Rectal smooth muscle tissue (tissue), 1 donor: ENCODE data around the gene FBXO10.
"Not testable (repeated sequence)": the region's sequence is repeated elsewhere in the genome, so short reads cannot be mapped to it uniquely, and the experiment has no call there.

ENCODE experiments used
- H3K27ac ChIP-seq: one replicate; pipeline ENCODE4 v1.7.0; 2013; ENCODE audit warnings: low read depth, low read length, inconsistent platforms
- H3K27me3 ChIP-seq: one replicate; pipeline ENCODE4 v1.7.0; 2013; ENCODE audit warnings: low read length; ENCODE audit not compliant: control insufficient read depth, insufficient read depth
- H3K36me3 ChIP-seq: one replicate; pipeline ENCODE4 v1.7.0; 2013; ENCODE audit warnings: low read length; ENCODE audit not compliant: control insufficient read depth, insufficient read depth
- H3K4me1 ChIP-seq: one replicate; pipeline ENCODE4 v1.7.0; 2013; ENCODE audit warnings: low read length; ENCODE audit not compliant: control insufficient read depth, insufficient read depth
- H3K4me3 ChIP-seq: one replicate; pipeline ENCODE4 v1.7.0; 2013; ENCODE audit warnings: low read length
- H3K9ac ChIP-seq: one replicate; pipeline ENCODE4 v1.7.0; 2013; ENCODE audit warnings: low read length

FBXO10 gene

GRCh38 chr9:37498457-37498856, 77.7 kb downstream of the FBXO10 start:
- no peak overlapping the region for H3K27ac ChIP-seq
- no peak overlapping the region for H3K9ac ChIP-seq
- H3K27me3 ChIP-seq, result no peaks in the 10 kb centered on the region
- H3K36me3 ChIP-seq, result peaks cover 44% of the 10 kb centered on the region
- no peak overlapping the region for H3K4me3 ChIP-seq
- H3K4me1 ChIP-seq, result no peaks in the 10 kb centered on the region

- Histone ChIP-seq H3K27ac (no peak overlapping the region), H3K27me3 (no peaks in the 10 kb centered on the region), H3K36me3 (peaks cover 44% of the 10 kb centered on the region), H3K4me3 (no peak overlapping the region), H3K4me1 (no peaks in the 10 kb centered on the region), H3K9ac (no peak overlapping the region)
Measured at GRCh38 chr9:37497320-37497719, 78.9 kb downstream of the FBXO10 start.

- H3K36me3 ChIP-seq, result peaks cover 40% of the 10 kb centered on the region
- H3K4me3 ChIP-seq, result no peak overlapping the region
- no peaks in the 10 kb centered on the region for H3K4me1 ChIP-seq
- H3K27ac ChIP-seq, result no peak overlapping the region
- H3K27me3 ChIP-seq, result no peaks in the 10 kb centered on the region
- H3K9ac ChIP-seq, result no peak overlapping the region
Measured at GRCh38 chr9:37496020-37496419, 80.2 kb downstream of the FBXO10 start.

- H3K36me3 ChIP-seq, result peaks cover 37% of the 10 kb centered on the region
- H3K9ac ChIP-seq, result no peak overlapping the region
- H3K27me3 ChIP-seq, result no peaks in the 10 kb centered on the region
- no peak overlapping the region for H3K4me3 ChIP-seq
- H3K4me1 ChIP-seq, result no peaks in the 10 kb centered on the region
- H3K27ac ChIP-seq, result no peak overlapping the region
Measured at GRCh38 chr9:37495571-37495970, 80.6 kb downstream of the FBXO10 start.

GRCh38 chr9:37491939-37492338, 84.2 kb downstream of the FBXO10 start:
- H3K4me1 ChIP-seq, result peaks cover 6% of the 10 kb centered on the region
- peaks cover 29% of the 10 kb centered on the region for H3K36me3 ChIP-seq

GRCh38 chr9:37486616-37487548, 89.3 kb downstream of the FBXO10 start:
- Histone ChIP-seq H3K4me1 (peaks cover 13% of the 10 kb centered on the region), H3K9ac (peak overlapping the region; percentile 28), H3K27me3 (no peaks in the 10 kb centered on the region), H3K4me3 (peak overlapping the region; percentile 78), H3K27ac (peak overlapping the region; percentile 85), H3K36me3 (no peaks in the 10 kb centered on the region)

More at GRCh38 chr9:37491939-37492338, 84.2 kb downstream of the FBXO10 start:
- Histone ChIP-seq H3K4me3 (no peak overlapping the region), H3K27ac (no peak overlapping the region), H3K9ac (no peak overlapping the region), H3K27me3 (no peaks in the 10 kb centered on the region)

GRCh38 chr9:37486256-37486615, 89.9 kb downstream of the FBXO10 start:
- Histone ChIP-seq H3K27ac (peak overlapping the region; percentile 85), H3K4me3 (peak overlapping the region; percentile 78), H3K9ac (peak overlapping the region; percentile 28), H3K4me1 (peaks cover 13% of the 10 kb centered on the region), H3K36me3 (no peaks in the 10 kb centered on the region), H3K27me3 (no peaks in the 10 kb centered on the region)

- Histone ChIP-seq H3K4me1 (peaks cover 13% of the 10 kb centered on the region), H3K36me3 (no peaks in the 10 kb centered on the region), H3K27ac (peak within 1 kb of the TSS; percentile 85), H3K4me3 (peak within 1 kb of the TSS; percentile 78), H3K9ac (peak within 1 kb of the TSS; percentile 28), H3K27me3 (no peaks in the 10 kb centered on the region)
Measured at GRCh38 chr9:37485389-37486255, 90.6 kb downstream of the FBXO10 start, which contains the start of gene POLR1E. Gene POLR1E (plus strand): TSS chr9:37485948. CDS start chr9:37486048, 100 bp downstream.

GRCh38 chr9:37480759-37481158, 95.4 kb downstream of the FBXO10 start:
- no peaks in the 10 kb centered on the region for H3K4me1 ChIP-seq
- H3K36me3 ChIP-seq, result no peaks in the 10 kb centered on the region
- H3K4me3 ChIP-seq, result no peak overlapping the region
- no peak overlapping the region for H3K27ac ChIP-seq
- no peak overlapping the region for H3K9ac ChIP-seq
- no peaks in the 10 kb centered on the region for H3K27me3 ChIP-seq

- not testable (repeated sequence) for H3K27me3 ChIP-seq, H3K36me3 ChIP-seq, H3K9ac ChIP-seq, H3K4me3 ChIP-seq, H3K4me1 ChIP-seq, H3K27ac ChIP-seq
Measured at GRCh38 chr9:37477987-37478619, 98.1 kb downstream of the FBXO10 start.

- H3K27ac ChIP-seq, H3K27me3 ChIP-seq, H3K36me3 ChIP-seq, H3K4me1 ChIP-seq, H3K9ac ChIP-seq, H3K4me3 ChIP-seq: not testable (repeated sequence)
Measured at GRCh38 chr9:37477443-37477842, 98.7 kb downstream of the FBXO10 start.

GRCh38 chr9:37476930-37477329, 99.2 kb downstream of the FBXO10 start:
- no peak overlapping the region for H3K27ac ChIP-seq
- H3K27me3 ChIP-seq, result no peaks in the 10 kb centered on the region
- no peak overlapping the region for H3K4me3 ChIP-seq
- H3K9ac ChIP-seq, result no peak overlapping the region
- H3K4me1 ChIP-seq, result no peaks in the 10 kb centered on the region
- no peaks in the 10 kb centered on the region for H3K36me3 ChIP-seq
